ENCODE data around the gene HOMER3.

- TF ChIP-seq CTCF (conservative IDR thresholded peaks at IDR 0.05; ENCODE audit: low read depth in 2 of 2) (peak; percentile 49 to 82), EZH2 (IDR thresholded peaks at IDR 0.05; ENCODE audit: low read depth, unreplicated experiment) (no peak), POLR2AphosphoS5 (IDR thresholded peaks at IDR 0.05; ENCODE audit: low read depth) (0 out of 2 replicates have a peak, but pooled peaks have one; percentile 36), EZH2phosphoT487 (IDR thresholded peaks at IDR 0.05; ENCODE audit: unreplicated experiment) (no peak), ETS1 (IDR thresholded peaks at IDR 0.05) (no peak), JUNB (IDR thresholded peaks at IDR 0.05; ENCODE audit: unreplicated experiment) (no peak), NANOG (IDR thresholded peaks at IDR 0.05; ENCODE audit: borderline replicate concordance) (no peak)
- TF ChIP-seq, protein P1, sequence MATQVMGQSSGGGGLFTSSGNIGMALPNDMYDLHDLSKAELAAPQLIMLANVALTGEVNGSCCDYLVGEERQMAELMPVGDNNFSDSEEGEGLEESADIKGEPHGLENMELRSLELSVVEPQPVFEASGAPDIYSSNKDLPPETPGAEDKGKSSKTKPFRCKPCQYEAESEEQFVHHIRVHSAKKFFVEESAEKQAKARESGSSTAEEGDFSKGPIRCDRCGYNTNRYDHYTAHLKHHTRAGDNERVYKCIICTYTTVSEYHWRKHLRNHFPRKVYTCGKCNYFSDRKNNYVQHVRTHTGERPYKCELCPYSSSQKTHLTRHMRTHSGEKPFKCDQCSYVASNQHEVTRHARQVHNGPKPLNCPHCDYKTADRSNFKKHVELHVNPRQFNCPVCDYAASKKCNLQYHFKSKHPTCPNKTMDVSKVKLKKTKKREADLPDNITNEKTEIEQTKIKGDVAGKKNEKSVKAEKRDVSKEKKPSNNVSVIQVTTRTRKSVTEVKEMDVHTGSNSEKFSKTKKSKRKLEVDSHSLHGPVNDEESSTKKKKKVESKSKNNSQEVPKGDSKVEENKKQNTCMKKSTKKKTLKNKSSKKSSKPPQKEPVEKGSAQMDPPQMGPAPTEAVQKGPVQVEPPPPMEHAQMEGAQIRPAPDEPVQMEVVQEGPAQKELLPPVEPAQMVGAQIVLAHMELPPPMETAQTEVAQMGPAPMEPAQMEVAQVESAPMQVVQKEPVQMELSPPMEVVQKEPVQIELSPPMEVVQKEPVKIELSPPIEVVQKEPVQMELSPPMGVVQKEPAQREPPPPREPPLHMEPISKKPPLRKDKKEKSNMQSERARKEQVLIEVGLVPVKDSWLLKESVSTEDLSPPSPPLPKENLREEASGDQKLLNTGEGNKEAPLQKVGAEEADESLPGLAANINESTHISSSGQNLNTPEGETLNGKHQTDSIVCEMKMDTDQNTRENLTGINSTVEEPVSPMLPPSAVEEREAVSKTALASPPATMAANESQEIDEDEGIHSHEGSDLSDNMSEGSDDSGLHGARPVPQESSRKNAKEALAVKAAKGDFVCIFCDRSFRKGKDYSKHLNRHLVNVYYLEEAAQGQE (IDR thresholded peaks at IDR 0.05; ENCODE audit: unreplicated experiment): no peak
- TF ChIP-seq, protein P2, sequence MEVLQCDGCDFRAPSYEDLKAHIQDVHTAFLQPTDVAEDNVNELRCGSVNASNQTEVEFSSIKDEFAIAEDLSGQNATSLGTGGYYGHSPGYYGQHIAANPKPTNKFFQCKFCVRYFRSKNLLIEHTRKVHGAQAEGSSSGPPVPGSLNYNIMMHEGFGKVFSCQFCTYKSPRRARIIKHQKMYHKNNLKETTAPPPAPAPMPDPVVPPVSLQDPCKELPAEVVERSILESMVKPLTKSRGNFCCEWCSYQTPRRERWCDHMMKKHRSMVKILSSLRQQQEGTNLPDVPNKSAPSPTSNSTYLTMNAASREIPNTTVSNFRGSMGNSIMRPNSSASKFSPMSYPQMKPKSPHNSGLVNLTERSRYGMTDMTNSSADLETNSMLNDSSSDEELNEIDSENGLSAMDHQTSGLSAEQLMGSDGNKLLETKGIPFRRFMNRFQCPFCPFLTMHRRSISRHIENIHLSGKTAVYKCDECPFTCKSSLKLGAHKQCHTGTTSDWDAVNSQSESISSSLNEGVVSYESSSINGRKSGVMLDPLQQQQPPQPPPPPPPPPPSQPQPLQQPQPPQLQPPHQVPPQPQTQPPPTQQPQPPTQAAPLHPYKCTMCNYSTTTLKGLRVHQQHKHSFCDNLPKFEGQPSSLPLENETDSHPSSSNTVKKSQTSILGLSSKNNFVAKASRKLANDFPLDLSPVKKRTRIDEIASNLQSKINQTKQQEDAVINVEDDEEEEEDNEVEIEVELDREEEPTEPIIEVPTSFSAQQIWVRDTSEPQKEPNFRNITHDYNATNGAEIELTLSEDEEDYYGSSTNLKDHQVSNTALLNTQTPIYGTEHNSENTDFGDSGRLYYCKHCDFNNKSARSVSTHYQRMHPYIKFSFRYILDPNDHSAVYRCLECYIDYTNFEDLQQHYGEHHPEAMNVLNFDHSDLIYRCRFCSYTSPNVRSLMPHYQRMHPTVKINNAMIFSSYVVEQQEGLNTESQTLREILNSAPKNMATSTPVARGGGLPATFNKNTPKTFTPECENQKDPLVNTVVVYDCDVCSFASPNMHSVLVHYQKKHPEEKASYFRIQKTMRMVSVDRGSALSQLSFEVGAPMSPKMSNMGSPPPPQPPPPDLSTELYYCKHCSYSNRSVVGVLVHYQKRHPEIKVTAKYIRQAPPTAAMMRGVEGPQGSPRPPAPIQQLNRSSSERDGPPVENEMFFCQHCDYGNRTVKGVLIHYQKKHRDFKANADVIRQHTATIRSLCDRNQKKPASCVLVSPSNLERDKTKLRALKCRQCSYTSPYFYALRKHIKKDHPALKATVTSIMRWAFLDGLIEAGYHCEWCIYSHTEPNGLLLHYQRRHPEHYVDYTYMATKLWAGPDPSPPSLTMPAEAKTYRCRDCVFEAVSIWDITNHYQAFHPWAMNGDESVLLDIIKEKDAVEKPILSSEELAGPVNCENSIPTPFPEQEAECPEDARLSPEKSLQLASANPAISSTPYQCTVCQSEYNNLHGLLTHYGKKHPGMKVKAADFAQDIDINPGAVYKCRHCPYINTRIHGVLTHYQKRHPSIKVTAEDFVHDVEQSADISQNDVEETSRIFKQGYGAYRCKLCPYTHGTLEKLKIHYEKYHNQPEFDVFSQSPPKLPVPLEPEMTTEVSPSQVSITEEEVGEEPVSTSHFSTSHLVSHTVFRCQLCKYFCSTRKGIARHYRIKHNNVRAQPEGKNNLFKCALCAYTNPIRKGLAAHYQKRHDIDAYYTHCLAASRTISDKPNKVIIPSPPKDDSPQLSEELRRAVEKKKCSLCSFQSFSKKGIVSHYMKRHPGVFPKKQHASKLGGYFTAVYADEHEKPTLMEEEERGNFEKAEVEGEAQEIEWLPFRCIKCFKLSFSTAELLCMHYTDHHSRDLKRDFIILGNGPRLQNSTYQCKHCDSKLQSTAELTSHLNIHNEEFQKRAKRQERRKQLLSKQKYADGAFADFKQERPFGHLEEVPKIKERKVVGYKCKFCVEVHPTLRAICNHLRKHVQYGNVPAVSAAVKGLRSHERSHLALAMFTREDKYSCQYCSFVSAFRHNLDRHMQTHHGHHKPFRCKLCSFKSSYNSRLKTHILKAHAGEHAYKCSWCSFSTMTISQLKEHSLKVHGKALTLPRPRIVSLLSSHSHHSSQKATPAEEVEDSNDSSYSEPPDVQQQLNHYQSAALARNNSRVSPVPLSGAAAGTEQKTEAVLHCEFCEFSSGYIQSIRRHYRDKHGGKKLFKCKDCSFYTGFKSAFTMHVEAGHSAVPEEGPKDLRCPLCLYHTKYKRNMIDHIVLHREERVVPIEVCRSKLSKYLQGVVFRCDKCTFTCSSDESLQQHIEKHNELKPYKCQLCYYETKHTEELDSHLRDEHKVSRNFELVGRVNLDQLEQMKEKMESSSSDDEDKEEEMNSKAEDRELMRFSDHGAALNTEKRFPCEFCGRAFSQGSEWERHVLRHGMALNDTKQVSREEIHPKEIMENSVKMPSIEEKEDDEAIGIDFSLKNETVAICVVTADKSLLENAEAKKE (CRISPR knock-in tag; IDR thresholded peaks at IDR 0.05): no peak
Measured at GRCh38 chr19:18895038-18895823, 45.8 kb downstream of the HOMER3 start.

All from GM23338 (cell line).